Activated CD4-positive, alpha-beta T cell treated with anti-CD3 and anti-CD28 coated beads, Interleukin-2, amount 50 U/mL, for 4 hours (primary cell): ENCODE measurements around the gene RINL.
A peak's percentile ranks its signal among the peaks of the same experiment; 100 is the strongest.
"Not testable (repeated sequence)": the region's sequence is repeated elsewhere in the genome, so short reads cannot be mapped to it uniquely, and the experiment has no call there.

Experiments used
- DNase-seq, 2 experiments: peaks; one replicate each; pipeline ENCODE4 v3.0.0-alpha.2; 2020

The RINL gene

DNA sequence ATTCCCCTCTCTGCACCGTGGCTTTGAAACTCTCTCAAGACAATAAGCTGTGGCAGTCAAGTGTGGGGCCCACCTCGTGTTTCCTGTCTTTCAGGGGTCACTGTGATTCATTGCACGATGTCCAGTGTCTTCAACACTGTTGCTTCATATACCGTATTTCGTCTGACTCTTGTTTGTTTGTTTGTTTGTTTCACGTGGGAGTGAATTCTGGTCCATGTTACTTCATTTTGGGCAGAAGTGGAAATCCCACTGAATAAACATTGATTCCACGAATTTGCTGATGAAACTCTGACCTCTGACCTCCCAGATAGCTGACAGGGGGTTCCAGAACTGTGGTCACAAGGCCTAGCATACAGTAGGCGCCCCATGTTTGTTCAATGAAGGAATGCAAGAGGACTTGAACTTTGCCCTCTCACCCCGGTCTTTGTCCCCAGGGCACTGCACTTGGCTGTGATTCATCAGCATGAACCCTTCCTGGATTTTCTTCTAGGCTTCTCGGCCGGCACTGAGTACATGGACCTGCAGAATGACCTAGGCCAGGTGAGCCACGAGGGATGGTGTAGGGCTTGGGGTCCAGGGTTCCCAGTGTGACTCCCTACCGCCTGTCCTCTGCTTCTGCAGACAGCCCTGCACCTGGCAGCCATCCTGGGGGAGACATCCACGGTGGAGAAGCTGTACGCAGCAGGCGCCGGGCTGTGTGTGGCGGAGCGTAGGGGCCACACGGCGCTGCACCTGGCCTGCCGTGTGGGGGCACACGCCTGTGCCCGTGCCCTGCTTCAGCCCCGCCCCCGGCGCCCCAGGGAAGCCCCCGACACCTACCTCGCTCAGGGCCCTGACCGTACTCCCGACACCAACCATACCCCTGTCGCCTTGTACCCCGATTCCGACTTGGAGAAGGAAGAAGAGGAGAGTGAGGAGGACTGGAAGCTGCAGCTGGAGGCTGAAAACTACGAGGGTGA is 26.8 kb upstream of the RINL start:
- no peak for DNase-seq

DNA sequence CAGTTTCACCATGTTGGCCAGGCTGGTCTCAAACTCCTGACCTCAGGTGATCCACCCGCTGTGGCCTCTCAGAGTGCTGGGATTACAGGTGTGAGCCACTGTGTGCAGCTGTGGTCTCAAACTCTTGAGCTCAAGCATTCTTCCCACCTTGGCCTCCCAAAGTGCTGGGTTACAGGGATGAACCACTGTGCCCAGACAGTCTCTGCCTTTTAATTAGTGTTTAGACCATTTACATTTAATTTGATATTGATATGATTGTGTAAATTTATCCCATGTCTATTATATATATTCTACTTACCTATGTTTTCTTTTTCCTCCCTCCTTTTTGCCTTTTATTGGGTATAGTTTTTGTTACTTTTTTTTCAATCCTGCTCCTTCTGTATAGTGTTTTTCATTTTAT is 23.6 kb upstream of the RINL start:
- DNase-seq: no peak

GRCh38 chr19:38900743-38901190 is 22.7 kb upstream of the RINL start:
- no peak for DNase-seq

- DNase-seq: no peak
Observed at GRCh38 chr19:38900202-38900629, 22.1 kb upstream of the RINL start.

GRCh38 chr19:38899447-38900201 is 21.5 kb upstream of the RINL start, which contains the start of the genes NFKBIB and SIRT2:
NFKBIB (plus strand) TSS chr19:38899969; CDS start chr19:38900033, 64 bp downstream.
SIRT2 (minus strand) TSS chr19:38899618; CDS start chr19:38899521, 97 bp downstream.
- peak; percentile 99 for DNase-seq

- DNase-seq: no peak
Observed at GRCh38 chr19:38898788-38899446, 20.8 kb upstream of the RINL start.

- no peak for DNase-seq
Observed at GRCh38 chr19:38894968-38895367, 16.9 kb upstream of the RINL start.

- no peak for DNase-seq
Observed at GRCh38 chr19:38893341-38893771, 15.3 kb upstream of the RINL start.

DNA sequence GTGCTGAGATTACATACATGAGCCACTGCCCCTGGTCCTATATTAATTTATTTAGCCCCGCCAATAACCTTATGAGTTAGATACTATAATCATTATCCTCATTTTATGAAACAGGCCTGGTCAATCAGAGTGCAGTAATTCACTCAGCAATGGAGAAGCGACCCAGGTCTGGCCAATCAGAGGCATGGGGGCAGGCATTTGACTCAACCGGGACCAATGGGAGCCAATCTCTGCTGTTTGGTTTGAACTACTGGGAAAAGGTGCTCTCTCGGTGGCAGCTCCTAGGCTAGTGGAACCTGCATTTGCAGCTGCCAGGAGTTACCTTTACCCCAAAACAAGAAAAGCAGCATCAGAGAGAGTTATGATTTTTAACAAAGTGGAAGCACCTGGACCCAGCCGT is 14.8 kb upstream of the RINL start:
- DNase-seq: no peak

DNA sequence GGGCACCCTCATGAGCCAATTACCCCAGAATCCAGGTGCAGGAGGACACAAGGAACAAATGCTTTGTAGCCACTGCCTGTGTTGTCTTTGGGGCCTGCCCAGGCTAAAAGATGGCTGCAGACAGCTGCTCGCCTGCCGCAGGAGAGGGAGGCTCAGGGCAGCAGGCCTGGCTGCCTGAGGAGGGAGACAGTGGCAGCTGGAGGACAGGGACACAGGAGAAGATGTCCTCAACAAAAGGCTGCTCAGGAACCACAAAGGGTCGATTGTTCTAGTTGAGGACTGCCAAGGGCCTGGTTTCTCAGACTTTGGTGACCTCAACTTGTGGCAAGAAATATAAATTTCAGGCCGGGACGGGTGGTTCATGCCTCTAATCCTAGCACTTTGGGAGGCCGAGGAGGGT is 13.7 kb upstream of the RINL start:
- DNase-seq: no peak

- no peak for DNase-seq
Observed at GRCh38 chr19:38890686-38891085, 12.6 kb upstream of the RINL start.

DNA sequence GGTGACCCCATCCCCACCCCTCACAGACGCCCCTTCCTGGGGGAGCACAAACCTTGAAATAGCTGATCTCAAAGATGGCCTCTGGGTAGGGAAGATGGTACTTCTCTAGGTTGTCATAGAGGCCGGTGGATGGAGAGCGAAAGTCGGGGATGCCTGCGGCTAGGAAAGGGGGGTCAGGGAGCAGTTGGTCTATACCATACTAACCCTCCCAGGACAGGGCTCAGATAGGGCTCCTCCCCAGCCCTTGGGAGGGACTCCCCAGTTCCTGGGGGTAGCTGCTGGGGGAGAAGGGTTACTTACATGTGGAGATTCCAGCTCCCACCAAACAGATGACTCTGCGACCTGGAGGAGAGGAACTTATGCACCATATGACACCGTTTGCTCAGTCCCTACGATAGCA is 11.7 kb upstream of the RINL start:
- DNase-seq: no peak

DNA sequence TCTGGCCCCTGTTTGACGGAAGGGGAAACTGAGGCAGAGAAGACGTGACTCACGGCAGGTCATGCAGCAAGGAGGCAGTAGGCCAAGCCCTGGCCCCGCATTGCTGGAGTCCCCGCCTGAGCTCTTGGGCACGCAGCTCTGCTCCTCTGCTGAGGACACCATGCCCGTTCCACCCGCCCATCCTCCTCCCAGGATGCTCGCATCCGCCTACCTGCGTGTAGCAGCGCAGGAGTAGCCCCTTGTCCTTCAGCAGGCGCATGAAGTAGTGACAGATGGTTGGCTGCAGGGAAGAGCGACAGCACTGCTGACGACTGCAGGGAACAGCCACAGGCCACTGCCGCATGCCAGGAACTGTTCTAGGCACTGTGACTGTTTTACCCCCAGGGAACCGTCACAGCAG is 10.8 kb upstream of the RINL start:
- DNase-seq: no peak

GRCh38 chr19:38884691-38885090 is 6.6 kb upstream of the RINL start:
- DNase-seq: not testable (repeated sequence)

DNA sequence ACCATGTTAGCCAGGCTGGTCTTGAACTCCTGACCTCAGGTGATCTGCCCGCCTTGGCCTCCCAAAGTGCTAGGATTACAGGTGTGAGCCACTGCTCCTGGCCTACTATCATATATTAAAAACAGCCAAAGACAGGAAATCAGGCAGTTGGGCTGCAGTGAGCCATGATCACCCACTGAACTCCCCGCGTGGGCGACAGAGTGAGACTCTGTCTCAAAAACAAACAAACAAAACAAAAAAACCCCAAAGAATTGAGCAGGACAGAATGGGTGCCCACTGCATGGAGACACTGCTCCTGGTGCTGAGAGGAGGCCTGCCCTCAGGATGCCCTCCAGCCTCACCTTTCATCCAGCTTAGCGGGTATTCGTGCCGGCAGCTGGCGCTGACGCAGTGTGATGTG is 5.2 kb upstream of the RINL start:
- no peak for DNase-seq

DNA sequence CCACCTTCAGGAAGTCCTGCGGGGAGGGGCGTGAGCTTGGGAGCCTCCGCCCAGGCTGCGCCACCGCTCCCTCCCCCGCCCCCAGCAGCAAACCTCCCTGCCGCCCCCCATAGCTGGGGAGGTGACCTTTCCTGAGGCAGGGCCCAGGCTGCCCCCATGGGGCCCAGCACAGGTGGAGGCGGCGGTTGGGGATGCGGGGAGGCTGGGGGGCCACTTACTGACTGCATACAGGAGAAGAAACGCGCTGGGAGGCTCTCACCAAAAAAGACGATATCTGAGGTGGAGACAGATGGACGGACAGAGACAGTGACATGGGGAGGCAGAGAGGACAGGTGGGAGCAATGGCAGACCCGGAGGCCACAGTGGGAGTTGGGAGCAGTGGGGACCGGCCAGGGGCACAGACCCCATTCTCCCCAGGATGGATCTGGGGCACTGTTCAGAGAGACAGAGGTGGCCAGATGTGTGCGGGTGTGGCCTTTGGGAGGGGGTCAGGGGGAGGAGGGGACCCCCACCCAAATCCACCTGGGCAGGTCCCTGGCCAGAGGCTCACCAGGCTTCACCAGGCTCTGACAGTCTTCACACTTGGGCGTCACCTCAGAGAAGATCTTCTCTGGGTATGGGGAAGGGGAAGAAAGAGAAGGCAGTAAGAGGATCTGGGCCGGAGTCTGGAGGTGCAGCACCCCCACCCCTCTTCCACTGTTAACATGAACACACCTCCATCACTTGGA is 3.0 kb upstream of the RINL start:
- no peak for DNase-seq

- no peak for DNase-seq
Observed at GRCh38 chr19:38880076-38880881, 2.2 kb upstream of the RINL start.

GRCh38 chr19:38879400-38879751 is 1.3 kb upstream of the RINL start:
- DNase-seq: no peak

DNA sequence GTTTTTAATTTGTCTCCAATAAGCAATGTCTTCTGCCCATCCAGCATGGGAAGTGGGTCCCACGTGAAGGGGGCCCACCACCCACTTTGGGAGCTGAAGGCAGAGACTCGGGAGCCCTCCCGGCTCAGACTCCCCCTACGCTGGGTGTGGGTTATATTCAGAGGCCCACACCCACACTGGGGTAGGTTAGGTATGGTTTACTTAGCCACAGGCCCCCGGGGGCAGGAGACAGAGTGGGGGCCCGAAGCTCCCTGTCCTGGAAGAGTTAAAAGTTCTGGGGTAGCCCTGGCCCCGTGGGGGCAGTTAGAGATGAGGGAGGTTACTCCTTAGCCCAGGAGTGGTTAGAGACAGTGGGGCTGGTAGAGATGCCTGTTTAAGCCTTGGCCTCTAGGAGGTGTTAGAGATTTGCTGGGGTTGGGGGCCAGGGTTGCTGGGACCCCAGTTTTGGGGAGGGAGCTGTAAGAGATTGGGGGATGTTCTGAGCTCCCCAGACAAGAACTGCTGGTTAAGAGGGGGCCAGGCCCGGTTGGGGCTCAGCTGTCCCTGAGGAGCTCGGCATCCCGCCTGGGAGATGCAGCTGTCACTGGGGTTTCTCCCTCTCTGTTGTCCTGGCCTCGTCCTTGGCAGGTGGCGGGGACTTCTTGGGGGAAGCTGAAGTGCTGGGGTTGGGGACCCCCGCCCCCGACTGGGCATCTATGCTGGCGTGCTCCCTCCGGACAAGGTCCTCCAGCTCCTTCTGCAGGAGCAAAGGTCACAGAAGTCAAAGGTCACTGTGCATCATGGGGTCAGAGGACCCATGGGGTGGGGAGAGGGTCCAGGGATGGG is 712 bp upstream of the RINL start:
- no peak for DNase-seq

DNA sequence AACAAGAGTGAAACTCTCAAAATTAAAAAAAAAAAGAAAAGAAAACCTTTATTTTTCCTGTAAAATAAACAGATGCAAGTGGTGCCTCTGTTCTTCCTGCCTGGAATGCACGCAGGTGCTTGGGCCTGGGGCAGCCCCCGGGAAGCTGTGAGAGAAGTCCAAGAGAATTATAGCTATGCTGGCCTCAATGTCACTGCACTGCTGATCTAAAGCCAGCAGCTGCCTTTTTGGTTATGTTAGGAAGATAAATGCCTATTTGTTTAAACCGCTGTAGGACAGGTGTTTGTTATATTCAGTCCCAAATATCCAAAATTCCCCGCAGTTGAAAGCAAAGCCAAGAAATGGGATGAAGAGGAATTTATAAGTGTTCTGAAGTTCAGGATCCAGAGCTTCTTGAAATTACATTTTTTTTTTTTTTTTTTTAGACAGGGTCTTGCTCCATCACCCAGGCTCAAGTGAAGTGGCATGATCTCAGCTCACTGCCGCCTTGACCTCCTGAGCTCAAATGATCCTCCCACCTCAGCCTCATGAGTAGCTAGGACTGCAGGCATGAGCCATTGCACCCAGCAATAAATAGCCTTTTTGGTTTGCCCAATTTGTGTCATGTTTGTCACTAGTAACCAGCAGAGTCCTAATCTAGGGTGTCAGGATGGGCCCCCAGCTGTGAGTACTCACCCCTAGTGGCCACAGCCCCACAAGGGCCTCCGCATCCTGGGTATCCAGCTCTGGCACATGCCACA is 2.2 kb downstream of the RINL start:
- DNase-seq: no peak
